Skeletal muscle satellite cell (primary cell): ENCODE measurements around the gene RNF32.
"Not testable (repeated sequence)": the region's sequence is repeated elsewhere in the genome, so short reads cannot be mapped to it uniquely, and the experiment has no call there.

ENCODE experiments used
- H3K27me3 ChIP-seq: 2 replicates; pipeline ENCODE4 v1.7.0; 2013; ENCODE audit warnings: low read length; ENCODE audit not compliant: control insufficient read depth, insufficient read depth
- H3K36me3 ChIP-seq: 2 replicates; pipeline ENCODE4 v1.7.0; 2013; ENCODE audit warnings: mild to moderate bottlenecking, control low read depth, low read length; ENCODE audit not compliant: insufficient read depth
- H3K4me1 ChIP-seq: 2 replicates; pipeline ENCODE4 v1.7.0; 2013; ENCODE audit warnings: low read length; ENCODE audit not compliant: control insufficient read depth, insufficient read depth
- H3K4me2 ChIP-seq: 2 replicates; pipeline ENCODE4 v1.7.0; 2013; ENCODE audit warnings: mild to moderate bottlenecking, low read length
- H3K4me3 ChIP-seq: 2 replicates; pipeline ENCODE4 v1.7.0; 2013; ENCODE audit warnings: low read length
- H3K9ac ChIP-seq: 2 replicates; pipeline ENCODE4 v1.7.0; 2013; ENCODE audit warnings: mild to moderate bottlenecking, low read depth, low read length, moderate library complexity
- H3K9me3 ChIP-seq: replicated peaks from 2 replicates; pipeline ENCODE4 v1.7.0; 2013; ENCODE audit warnings: mild to moderate bottlenecking, control low read depth, low read length

Gene RNF32

GRCh38 chr7:156634117-156634516 is 6.5 kb upstream of the RNF32 start:
- Histone ChIP-seq H3K36me3 (no peaks in the 10 kb centered on the region), H3K9ac (no peak overlapping the region), H3K9me3 (no peaks in the 10 kb centered on the region), H3K4me1 (peaks cover 8% of the 10 kb centered on the region), H3K4me3 (no peak overlapping the region), H3K27me3 (no peaks in the 10 kb centered on the region), H3K4me2 (no peak overlapping the region)

- no peaks in the 10 kb centered on the region for H3K9me3 ChIP-seq
- no peak overlapping the region for H3K9ac ChIP-seq
- no peaks in the 10 kb centered on the region for H3K27me3 ChIP-seq
- H3K36me3 ChIP-seq = no peaks in the 10 kb centered on the region
- no peak overlapping the region for H3K4me2 ChIP-seq
- no peak overlapping the region for H3K4me3 ChIP-seq
- peaks cover 17% of the 10 kb centered on the region for H3K4me1 ChIP-seq
These were observed 4.8 kb upstream of the RNF32 start for GRCh38 chr7:156635529-156636385.

- H3K4me3 ChIP-seq = not testable (repeated sequence)
These were observed 3.5 kb upstream of the RNF32 start for GRCh38 chr7:156637093-156637492.

GRCh38 chr7:156638443-156639077 is 2.0 kb upstream of the RNF32 start:
- Histone ChIP-seq H3K4me2 (peak overlapping the region; percentile 84), H3K4me1 (peaks cover 22% of the 10 kb centered on the region), H3K9me3 (no peaks in the 10 kb centered on the region), H3K36me3 (no peaks in the 10 kb centered on the region), H3K27me3 (no peaks in the 10 kb centered on the region), H3K4me3 (peak overlapping the region; percentile 34), H3K9ac (no peak overlapping the region)

More at GRCh38 chr7:156637093-156637492, 3.5 kb upstream of the RNF32 start:
- H3K4me2 ChIP-seq, H3K9ac ChIP-seq, H3K27me3 ChIP-seq, H3K36me3 ChIP-seq, H3K9me3 ChIP-seq: not testable (repeated sequence)
- peaks cover 22% of the 10 kb centered on the region for H3K4me1 ChIP-seq

GRCh38 chr7:156639426-156640256 is 933 bp upstream of the RNF32 start:
- no peaks in the 10 kb centered on the region for H3K27me3 ChIP-seq
- H3K4me3 ChIP-seq = peak overlapping the region; percentile 97
- H3K9ac ChIP-seq = peak overlapping the region; percentile 96

GRCh38 chr7:156640949-156641485 is 443 bp downstream of the RNF32 start:
- H3K4me3 ChIP-seq = peak overlapping the region; percentile 97
- peaks cover 22% of the 10 kb centered on the region for H3K4me1 ChIP-seq
- H3K27me3 ChIP-seq = no peaks in the 10 kb centered on the region
- peak overlapping the region; percentile 84 for H3K4me2 ChIP-seq
- no peaks in the 10 kb centered on the region for H3K36me3 ChIP-seq
- H3K9me3 ChIP-seq = no peaks in the 10 kb centered on the region
- H3K9ac ChIP-seq = peak overlapping the region; percentile 96

More at GRCh38 chr7:156639426-156640256, 933 bp upstream of the RNF32 start:
- H3K36me3 ChIP-seq = no peaks in the 10 kb centered on the region
- no peaks in the 10 kb centered on the region for H3K9me3 ChIP-seq
- H3K4me2 ChIP-seq = peak overlapping the region; percentile 84
- H3K4me1 ChIP-seq = peaks cover 22% of the 10 kb centered on the region

- no peak overlapping the region for H3K4me3 ChIP-seq
- no peaks in the 10 kb centered on the region for H3K27me3 ChIP-seq
- peaks cover 22% of the 10 kb centered on the region for H3K4me1 ChIP-seq
- no peaks in the 10 kb centered on the region for H3K9me3 ChIP-seq
- no peak overlapping the region for H3K9ac ChIP-seq
- H3K4me2 ChIP-seq = no peak overlapping the region
- H3K36me3 ChIP-seq = no peaks in the 10 kb centered on the region
These were observed 1.9 kb downstream of the RNF32 start for GRCh38 chr7:156642306-156643045.

GRCh38 chr7:156647330-156647729 is 6.8 kb downstream of the RNF32 start:
- not testable (repeated sequence) for H3K9me3 ChIP-seq

GRCh38 chr7:156650042-156650441 is 9.5 kb downstream of the RNF32 start:
- H3K36me3 ChIP-seq = no peaks in the 10 kb centered on the region
- no peaks in the 10 kb centered on the region for H3K27me3 ChIP-seq
- no peak overlapping the region for H3K4me2 ChIP-seq
- H3K9me3 ChIP-seq = no peaks in the 10 kb centered on the region
- H3K9ac ChIP-seq = no peak overlapping the region
- no peak overlapping the region for H3K4me3 ChIP-seq
- H3K4me1 ChIP-seq = peaks cover 16% of the 10 kb centered on the region

More at GRCh38 chr7:156647330-156647729, 6.8 kb downstream of the RNF32 start:
- not testable (repeated sequence) for H3K36me3 ChIP-seq, H3K9ac ChIP-seq, H3K4me3 ChIP-seq, H3K27me3 ChIP-seq, H3K4me2 ChIP-seq, H3K4me1 ChIP-seq

- Histone ChIP-seq H3K27me3 (no peaks in the 10 kb centered on the region), H3K9ac (no peak overlapping the region), H3K9me3 (no peaks in the 10 kb centered on the region), H3K4me3 (no peak overlapping the region), H3K36me3 (no peaks in the 10 kb centered on the region), H3K4me2 (no peak overlapping the region), H3K4me1 (peaks cover 16% of the 10 kb centered on the region)
These were observed 10.9 kb downstream of the RNF32 start for GRCh38 chr7:156651474-156651873.
